Pons (tissue), 1 donor: ENCODE results near the gene SAMD4B.
"Not testable (repeated sequence)": the region's sequence is repeated elsewhere in the genome, so short reads cannot be mapped to it uniquely, and the experiment has no call there.

Source experiments
- DNase-seq: peaks from one replicate; pipeline ENCODE4 v3.0.0-alpha.2; 2016; ENCODE audit warnings: low spot score

Gene SAMD4B

DNA sequence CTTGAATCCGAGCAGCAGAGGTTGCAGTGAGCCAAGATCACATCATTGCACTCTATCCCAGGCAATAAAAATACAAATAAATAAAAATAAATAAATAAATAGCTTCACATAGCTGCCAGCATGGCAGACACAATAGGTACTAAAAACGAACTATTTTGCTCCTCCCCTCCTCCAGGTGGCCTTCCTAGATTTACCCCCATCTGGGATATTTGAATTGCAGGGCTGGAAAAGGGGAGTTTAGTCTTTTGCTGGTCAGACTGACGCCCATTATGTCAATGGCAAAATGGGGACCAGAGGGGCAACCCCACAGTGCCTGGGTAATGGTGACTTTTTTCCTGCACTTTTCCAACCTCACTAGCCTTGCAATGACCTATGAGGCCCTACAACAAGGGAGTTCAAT, 5.7 kb upstream of the SAMD4B start:
- no peak for DNase-seq

DNA sequence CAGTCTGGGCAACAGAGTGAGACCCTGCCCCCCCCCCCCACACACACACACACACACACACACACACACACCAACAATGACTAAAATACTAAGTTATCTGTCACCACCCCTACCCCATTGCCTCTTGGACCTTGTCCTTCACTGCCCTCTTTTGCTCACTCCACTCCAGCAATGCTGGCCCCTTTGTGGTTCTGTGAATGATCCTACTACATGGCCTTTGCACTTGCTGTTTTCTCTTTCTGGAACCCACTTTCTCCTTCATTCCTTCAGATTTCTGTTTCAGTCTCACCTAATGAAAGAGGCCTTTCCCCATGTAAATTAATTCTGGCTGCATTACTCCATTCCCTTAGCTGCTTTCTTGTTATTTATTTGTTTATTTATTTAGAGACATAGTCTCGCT, 2.5 kb upstream of the SAMD4B start:
- DNase-seq = no peak

DNA sequence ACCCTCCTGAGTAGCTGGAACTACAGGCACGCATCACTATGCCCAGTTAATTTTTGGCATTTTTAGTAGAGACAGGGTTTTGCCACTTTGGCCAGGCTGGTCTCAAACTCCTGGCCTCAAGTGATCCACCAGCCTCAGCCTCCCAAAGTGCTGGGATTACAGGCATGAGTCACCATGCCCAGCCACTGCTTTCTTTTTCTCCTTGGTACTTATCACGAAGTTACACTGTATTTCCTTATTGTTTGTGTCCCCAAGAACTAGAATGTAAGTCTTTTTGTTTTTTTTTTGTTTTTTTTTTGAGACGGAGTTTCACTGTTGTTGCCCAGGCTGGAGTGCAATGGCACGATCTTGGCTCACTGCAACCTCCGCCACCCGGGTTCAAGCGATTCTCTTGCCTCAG, 2.1 kb upstream of the SAMD4B start:
- DNase-seq = not testable (repeated sequence)

DNA sequence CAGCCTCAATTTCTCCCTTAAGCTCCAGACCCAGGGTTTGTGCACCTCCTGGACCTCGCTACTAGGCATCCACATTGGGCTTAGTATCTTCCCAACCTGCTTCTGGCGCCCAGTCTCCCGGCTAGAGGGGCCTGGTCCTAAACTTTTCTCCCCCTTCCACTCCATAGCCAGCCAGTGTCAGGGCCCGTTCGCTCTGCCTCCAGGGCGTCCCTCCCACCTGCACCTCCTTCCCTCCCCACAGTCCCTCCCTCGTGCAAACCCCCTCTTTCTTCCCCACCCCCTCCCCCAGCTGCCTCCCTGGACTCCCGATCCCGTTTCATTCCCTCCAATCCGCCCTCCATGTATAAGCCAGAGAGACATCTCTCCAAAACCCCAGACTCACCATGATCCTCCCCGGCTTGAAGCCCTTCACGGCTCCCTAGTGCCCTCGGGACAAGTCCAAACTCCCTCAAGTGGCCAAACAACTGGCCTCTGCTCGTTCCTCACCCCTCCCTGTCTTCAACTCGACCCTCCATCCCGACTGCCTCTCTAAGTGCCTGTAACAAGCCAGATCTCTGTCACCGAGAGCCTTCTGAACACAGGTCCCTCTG, 997 bp upstream of the SAMD4B start:
- no peak for DNase-seq

DNA sequence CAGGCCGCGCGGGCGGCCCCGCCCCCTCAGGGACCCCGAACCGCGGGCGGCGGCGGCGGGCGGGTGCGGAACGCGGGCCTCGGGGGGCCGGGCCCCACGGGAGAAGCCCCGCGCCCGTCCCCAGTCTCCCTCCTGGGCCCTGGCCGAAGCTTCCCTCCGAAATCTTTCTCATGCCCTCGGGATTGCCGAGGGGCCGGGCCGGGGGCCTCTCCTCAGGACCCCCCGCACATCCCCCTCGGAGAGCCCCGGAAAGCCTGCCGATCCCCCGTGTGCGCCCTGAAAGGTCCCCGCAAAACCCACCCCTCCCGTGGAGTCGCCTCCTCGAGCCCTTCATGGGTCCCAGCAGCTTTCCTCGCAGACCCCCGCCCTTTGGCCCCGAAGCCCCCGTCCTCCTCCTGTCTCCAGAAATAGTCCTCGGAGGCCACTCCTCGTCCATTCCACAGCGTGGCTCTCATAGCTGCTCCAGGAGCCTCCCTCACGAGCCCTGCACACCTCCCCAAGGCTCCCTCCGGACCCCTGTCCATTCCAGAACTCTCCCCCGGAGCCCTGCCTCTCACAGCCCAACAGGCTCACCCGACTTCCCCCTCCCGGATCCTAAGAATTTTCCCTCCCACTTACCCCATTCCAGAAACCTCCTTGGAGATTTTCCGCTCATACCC, 555 bp downstream of the SAMD4B start:
- DNase-seq = no peak

DNA sequence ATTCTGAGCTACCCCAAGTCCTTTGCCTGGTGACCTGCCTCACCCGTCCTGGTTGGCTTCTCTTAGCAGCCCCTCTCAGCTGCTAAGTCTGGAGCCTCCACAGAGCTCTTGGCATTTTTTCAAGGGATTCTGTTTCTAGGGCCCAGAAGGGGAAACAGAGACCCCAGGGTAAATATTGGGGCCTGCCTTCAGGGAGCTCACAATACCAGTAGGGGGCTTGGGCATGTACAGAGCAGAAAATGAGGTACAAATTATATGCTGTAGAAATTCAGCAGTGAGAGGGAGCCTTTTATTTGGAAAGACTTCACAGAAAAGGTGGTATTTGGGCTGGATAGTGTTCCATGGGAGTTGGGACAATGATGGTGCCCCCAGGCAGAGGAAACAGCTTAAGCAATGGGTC, 3.7 kb downstream of the SAMD4B start:
- DNase-seq = no peak

DNA sequence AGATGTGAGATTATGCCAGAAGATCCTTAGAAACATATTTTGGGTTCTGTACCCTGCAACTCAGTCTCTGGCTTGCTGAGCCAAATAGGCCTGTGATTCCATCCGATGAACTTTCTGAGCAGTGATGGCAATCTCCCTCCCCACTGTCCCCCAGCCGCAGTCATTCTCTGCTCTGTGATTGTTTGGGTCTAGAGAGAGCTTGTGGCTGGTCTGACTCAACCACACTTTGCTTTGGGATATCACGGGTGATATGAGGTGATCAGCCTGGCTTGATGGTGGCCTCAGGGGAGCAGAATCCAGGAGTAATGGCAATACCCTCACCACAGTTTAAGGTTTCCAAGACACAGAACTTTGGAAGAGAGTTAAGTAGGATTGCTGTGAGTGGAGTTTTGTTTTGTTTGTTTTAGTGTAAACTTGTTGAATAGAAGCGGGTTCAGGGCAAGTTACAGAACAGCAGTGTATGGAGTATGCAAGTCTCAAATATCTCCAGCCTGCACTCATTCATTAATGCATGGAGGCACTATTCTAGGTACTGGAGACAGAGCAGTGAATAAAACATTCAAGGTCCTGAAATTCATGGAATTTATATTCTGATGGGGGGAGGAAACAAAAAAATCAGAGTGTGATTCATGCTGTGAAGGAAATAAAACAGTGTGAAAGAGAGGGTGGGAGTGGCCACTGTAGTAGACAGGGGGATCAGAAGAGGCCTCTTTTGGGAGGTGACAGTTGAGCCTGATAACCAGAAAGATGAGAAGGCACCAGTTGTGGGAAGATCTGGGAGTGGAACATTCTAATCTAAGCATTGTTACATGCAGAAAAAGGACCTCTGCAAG, 5.3 kb downstream of the SAMD4B start:
- no peak for DNase-seq

DNA sequence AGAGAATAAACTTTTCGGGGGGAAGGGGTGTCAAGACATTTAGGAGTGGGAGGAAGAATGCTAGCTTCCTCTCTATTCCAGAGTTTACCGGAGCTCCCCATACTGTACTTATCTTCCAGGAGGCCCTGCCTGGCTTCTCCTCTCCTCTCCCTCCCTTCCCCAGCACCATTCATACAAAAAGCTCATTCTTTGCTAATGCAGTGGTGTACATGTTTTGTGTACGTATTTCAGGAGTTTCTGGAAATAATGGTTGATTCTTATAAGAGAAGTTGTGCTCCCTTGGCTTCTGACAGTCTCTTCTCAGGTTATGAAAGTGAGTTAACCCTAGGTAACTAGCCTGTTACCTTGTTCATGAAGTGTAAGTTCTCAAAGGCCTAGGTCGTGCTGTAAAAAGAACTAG, 7.1 kb downstream of the SAMD4B start:
- peak; percentile 92 for DNase-seq

DNA sequence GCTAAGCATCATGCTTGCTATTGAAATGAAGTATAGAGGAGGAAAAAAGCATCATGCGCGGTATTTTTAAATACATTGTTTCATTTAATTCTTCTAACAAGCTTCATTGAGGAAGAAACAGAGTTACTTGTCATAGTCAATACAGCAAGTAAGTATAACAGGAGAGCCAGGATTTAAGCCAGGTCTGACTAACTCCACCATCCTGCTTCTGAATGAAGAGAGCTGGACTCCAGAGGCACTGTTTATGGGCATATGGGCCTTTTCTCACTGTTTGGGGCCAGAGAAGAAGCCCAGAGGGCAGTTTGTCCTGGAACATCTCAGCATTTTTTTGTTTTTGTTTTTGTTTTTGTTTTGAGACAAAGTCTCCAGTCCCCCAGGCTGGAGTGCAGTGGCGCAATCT, 7.9 kb downstream of the SAMD4B start:
- no peak for DNase-seq

DNA sequence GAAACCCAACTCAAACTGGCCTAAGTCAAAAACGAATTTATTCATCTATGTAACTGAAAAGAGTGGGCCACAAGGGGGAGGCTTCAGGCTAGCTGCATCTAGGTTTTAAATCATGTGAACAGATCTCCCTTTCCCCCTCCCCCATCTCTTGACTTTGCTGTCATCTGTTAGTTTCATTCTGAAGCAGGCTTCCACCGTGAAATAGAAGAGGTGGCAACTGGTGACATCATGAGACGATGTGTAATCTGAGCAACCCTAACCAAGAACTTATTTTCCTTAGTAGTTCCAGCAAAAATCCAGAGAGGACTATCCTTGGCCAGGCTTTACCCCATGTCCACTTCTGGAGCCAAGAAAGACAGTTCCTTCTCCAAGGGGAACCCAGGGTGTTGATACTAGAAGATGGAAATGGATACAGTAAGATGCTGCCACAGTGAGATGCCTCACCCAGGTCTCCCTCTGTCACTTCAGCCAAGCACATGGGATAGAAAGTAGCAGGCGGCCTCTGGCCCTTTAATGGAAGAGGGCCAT, 9.4 kb downstream of the SAMD4B start:
- DNase-seq = no peak

DNA sequence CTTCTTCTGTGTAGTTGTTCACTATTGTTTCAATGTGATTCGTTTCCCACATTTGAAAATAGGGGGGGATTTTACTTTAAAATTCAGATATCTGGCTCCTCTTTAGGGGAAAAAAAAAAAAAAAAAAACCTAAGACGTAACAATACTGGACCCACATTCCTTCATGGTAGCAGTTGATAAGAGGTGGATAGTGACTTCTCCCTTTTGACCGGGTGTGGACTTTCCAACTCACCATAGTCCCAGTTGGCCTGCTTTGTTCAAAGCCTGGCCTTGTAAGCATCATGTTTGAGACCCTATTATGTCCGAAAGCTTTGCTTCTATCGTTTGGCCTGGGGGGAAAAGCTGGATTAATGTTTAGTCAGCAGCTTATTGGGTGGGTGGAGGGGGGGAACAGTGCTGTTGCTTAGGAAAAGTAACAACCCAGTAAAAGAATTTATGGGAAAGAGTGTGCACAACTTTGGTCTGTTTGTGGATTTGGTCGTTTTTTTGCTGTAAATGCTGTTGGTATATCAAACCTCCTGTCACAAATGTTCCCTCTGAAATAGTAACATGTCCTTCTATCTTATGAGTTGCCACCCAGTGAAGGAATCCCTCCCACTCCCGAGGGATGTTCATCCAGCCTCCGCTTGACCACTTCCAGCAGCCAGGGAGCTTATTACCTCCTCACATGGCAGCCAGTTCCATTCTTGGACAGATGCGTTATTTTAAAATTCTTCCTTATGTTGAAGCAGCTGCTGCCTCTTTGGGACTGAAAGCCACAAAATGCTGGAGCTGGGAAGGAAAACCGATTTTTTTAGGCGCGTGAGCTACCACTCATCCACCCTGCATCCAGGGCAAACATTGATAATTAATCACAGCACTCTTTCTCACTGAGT, 10.4 kb downstream of the SAMD4B start:
- no peak for DNase-seq

DNA sequence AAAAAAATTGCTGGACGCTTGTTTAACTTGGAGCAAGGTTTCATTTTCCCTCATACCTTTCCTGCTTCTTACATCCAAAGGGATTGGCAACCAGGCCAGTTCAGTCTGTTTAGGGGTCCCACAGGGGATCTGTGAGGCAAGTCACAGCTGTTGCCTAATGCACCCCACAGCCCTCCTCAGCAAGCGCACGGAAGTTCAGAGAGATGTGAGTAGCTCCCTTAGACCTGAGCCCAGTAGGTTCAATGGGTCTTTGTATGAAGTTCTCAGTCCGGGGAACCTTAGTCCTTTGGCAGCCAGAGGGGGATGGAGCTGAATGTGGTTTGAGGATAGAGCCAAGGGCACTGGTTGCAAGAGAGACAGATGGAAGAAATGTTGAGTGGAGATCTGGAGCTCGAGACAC, 13.0 kb downstream of the SAMD4B start:
- no peak for DNase-seq

DNA sequence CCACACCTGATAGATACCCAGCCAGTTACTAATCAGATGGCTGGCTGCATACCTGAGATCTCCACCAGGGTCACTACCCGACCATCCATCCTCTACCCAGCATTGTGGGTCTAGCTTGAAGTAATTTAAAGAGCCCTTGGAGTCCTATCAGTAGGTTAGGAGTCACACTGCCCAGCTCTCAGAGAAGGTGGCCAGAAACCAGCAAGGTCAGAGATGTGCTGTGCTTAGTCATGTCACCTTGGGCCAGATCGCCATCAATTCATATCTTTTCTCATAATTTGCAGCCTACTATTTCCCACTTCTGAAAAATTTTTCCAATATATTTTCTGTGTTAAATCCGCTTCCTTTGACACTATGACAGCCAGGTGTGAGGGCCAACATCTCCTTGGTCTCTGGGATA, 13.9 kb downstream of the SAMD4B start:
- DNase-seq = no peak

DNA sequence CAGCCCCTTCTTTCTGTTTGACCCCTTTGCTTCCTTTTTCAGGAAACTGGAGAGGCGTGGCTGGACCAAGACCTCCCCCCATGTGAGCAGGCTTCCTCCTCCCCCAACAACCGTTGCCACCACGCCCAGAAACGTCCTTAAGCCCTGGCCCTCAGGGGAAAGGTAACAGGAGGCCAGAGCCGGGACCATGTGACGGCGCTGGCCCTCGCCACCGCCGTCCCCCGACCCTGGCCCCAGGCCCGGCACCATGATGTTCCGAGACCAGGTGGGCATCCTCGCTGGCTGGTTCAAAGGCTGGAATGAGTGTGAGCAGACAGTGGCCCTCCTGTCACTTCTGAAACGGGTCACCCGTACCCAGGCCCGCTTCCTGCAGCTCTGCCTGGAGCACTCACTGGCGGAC, 14.4 kb downstream of the SAMD4B start:
- DNase-seq = no peak

DNA sequence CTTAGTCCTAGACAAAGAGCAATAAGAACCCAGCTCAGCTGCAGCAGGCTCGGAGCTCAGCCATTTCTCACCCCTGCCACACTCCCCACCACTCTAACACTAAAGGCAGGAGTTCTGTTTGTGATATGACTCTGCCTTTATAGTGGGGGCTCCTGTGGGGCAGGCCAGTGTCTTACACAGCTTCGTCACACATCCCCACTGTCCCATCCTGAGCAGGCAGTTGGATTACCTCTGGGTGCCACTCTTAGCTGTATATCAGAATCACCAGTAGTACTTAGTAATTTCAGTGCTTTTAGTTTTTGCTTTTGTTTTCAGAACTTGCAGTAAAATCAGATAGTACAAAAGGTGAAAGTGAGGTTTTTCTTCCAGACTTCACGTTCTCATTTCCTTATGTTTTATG, 16.8 kb downstream of the SAMD4B start:
- DNase-seq = no peak

DNA sequence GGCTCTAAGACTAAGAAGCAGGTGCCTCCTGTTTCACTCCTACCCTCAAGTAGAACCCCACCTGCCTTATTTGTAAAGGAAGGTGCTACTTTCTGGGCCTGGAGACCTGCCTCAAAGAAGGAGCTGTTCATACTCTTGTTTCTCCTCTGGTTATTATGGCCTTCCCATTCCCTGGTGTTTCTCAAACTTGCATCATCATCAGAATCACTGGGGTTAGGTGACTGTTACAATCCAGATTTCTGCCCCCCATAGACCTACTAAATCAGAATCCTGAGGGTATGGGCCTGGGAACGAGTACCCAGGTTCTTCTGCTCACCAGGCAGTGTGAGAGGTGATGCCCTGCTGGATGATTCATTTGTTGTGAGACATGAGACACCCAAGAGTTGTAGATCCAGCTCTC, 18.4 kb downstream of the SAMD4B start:
- DNase-seq = no peak

DNA sequence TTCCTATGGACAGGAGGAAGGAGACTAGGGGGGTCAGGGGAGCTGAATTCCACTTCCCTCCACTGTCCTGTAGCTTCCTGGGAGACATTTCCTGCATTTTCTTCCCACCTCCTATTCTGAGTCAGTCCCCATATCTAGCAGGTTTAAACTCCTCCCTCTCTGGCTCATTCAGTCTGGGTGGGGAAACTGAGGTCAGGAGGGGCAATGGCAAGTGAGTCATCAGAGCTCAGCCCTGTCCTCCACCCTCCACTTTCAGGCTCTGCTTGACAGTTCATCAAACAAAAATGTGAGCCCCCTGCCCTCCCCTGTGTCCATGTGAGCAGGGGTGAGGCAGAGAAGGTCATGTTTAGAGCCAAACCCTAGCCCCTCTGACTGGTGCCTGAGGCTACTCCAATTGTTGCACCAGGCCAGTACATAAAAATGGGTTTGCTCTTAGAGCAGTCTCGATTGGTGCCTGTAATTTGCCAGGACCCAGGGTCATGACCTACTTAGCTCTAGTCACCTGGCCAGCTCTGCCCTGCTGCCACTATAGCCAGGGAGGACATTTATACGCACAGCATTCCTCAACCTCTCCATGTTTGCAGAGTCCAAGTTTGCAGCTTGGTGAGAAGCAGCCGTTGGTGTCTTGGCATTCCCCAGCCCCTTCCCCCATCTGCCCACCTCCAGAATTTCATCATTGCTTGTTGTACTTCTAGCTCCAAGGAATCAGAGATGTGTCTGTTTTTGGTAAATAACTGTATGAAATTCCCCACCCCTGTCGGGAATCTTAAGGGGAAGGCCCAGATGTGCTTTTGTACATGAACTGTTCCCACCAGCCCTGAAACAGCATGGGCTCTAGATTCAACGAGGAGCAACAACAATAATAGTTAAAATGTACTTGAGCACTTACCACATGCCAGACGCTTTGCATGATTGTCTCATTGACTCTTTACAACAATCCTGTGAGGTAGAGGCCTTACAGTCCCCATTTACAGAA, 20.7 kb downstream of the SAMD4B start:
- DNase-seq = no peak

DNA sequence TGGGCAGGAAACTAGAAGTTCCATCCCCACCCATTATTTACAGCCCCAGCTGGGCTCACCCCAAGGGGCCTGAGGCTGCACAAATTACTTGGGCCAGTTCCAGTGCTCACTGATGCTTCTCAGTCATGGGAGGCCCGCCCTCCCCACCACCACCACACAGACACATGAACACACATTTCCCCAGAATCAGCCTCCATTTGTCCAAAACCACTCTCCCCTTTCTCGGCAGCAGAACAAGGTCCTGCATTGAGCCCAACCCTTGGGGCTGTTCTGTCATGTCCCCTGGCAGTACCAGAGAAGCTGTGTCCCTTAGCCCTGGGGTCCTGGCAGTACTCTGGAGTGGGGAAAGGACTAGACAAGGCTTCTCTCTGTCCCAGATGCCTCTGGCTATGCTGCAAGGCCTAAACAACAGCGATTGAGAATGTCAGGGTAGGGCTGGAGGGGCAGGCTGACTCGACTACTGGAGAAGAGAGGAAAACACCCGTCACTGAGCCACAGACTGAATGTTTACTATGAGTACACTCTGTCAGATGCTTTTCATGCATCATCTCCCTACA, 21.8 kb downstream of the SAMD4B start:
- DNase-seq = peak; percentile 99

DNA sequence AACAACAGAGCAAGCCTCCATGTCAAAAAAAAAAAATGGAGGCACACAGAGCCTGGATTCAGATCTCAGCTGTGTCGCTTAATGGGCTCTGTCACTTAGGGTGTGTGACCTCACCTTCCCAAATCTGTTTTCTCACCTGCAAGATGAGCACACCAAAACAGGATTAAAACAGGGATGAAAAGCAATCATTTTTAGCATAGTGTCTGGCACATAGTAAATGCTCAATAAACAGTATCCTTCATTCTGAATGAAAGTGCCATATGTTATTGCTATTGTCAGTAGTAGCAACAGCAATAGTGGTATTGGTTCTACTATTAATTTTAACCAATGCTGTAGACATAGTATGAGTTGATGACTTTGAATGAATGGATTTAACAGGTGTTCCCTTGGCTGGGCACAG, 23.3 kb downstream of the SAMD4B start:
- no peak for DNase-seq

DNA sequence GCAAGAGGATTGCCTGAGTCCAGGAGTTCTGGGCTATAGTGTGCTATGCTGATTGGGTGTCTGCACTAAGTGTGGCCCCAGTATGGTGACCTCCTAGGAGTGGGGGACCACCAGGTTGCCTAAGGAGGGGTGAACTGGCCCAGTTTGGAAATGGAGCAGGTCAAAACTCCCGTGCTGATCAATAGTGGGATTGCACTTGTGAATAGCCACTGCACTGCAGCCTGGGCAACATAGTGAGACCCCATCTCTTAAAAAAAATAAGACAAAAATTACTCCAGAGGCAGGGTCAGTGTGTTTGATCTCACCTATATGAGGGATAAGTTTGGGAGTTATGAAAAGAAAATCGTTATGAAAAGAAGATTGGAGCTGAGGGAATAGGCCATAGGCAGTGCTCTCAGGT, 27.0 kb downstream of the SAMD4B start:
- DNase-seq = no peak

DNA sequence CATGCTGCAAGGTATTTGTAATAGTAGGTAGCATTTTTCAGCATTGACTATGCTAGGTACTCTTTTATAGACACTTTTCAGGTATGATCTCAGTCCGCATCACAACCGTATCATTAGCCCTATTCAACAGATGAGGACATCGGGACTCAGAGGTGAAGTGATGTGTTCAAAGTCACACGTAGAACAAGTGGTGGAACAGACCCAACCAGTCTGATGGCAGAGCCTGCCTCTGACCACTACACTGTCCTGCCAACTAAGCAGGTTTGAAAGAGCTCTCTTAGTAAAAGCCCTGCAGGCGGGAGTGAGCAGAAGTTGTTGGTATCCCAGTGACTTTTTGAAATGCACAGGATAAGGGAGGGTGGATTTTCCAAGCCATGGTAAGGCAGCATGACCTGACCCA, 28.5 kb downstream of the SAMD4B start:
- DNase-seq = no peak
